WERI-Rb-1 (cell line): Measurements from ENCODE around the gene C1orf198.

Experiments
- DNase-seq: peaks from one replicate; pipeline ENCODE4 v3.0.0-alpha.2; 2020
- H3K27ac ChIP-seq: fragments of 250-450 bp; sonication (Bioruptor Pico); 2 replicates; pipeline ENCODE4 v1.5.1; 2020; ENCODE audit warnings: mild to moderate bottlenecking, moderate library complexity
- H3K27me3 ChIP-seq: fragments of 250-450 bp; sonication (Bioruptor Pico); 2 replicates; pipeline ENCODE4 v1.5.1; 2021; ENCODE audit warnings: mild to moderate bottlenecking, low read depth, moderate library complexity; ENCODE audit not compliant: insufficient read depth, severe bottlenecking
- H3K36me3 ChIP-seq: fragments of 250-450 bp; sonication (Bioruptor Pico); 2 replicates; pipeline ENCODE4 v1.5.1; 2020; ENCODE audit warnings: mild to moderate bottlenecking, moderate library complexity
- H3K4me3 ChIP-seq: 2 replicates; pipeline ENCODE4 v1.5.1; 2011; ENCODE audit warnings: low read depth, mild to moderate bottlenecking, control low read depth, low read length
- H3K9me3 ChIP-seq: fragments of 250-450 bp; sonication (Bioruptor Pico); 2 replicates; pipeline ENCODE4 v1.5.1; 2021; ENCODE audit warnings: mild to moderate bottlenecking, moderate library complexity; ENCODE audit not compliant: severe bottlenecking
- TF ChIP-seq, protein P1 (sequence below): IDR thresholded peaks from 2 replicates; pipeline ENCODE4 v1.5.1; 2011; ENCODE audit warnings: low read depth, mild to moderate bottlenecking, control low read depth, inconsistent platforms, low read length

The C1orf198 gene

DNA sequence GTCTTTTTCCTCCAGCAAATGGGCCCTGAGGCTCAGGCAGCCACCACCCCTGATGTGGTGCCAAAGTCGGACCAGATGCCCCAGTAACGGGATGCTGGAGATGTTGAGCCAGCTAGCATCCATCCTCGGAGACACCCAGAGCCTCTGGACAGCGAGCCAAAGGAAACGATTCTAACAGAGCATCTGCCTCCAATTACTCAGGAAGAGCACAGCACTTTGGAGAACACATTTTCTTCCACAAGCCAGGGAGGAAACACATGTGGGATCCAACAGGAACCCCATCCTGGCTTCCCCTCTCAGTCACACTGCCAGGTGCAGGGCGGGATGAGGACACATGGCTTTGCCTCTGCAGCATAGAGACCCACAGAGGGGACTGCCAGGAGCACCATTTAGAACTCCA lies 44.9 kb downstream of the C1orf198 start:
- no peaks in the 10 kb centered on the region for H3K9me3 ChIP-seq
- H3K27me3 ChIP-seq: no peaks in the 10 kb centered on the region
- H3K27ac ChIP-seq: no peak overlapping the region
- H3K4me3 ChIP-seq: no peak overlapping the region
- TF ChIP-seq, protein P1, sequence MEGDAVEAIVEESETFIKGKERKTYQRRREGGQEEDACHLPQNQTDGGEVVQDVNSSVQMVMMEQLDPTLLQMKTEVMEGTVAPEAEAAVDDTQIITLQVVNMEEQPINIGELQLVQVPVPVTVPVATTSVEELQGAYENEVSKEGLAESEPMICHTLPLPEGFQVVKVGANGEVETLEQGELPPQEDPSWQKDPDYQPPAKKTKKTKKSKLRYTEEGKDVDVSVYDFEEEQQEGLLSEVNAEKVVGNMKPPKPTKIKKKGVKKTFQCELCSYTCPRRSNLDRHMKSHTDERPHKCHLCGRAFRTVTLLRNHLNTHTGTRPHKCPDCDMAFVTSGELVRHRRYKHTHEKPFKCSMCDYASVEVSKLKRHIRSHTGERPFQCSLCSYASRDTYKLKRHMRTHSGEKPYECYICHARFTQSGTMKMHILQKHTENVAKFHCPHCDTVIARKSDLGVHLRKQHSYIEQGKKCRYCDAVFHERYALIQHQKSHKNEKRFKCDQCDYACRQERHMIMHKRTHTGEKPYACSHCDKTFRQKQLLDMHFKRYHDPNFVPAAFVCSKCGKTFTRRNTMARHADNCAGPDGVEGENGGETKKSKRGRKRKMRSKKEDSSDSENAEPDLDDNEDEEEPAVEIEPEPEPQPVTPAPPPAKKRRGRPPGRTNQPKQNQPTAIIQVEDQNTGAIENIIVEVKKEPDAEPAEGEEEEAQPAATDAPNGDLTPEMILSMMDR: no peak
- no peaks in the 10 kb centered on the region for H3K36me3 ChIP-seq
- no peak for DNase-seq

DNA sequence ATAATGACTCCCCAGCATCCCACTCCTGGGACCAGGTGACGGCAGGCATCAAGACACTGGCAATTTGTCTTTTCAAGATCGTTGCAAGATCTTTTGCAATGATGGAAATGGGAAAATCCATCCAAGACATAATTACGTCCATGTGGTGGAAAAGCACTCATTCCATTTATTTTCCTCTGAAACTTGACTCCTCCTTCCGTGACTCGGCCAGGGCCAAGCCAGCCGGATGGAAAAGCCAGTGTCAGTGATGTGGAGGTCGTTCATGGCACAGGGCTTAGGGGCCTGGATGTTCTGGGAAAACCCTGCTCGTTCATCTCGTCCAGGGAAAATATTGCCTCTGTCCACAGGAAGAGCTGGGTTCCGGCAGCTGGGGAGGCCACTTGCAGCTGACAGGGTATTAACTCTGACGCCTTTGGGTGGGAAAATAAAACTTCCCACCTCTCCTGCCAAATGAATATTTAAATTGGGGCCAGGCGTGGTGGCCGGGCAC lies 46.2 kb downstream of the C1orf198 start:
- no peak overlapping the region for H3K27ac ChIP-seq
- no peak overlapping the region for H3K4me3 ChIP-seq
- DNase-seq: no peak
- TF ChIP-seq, protein P1: no peak
- no peaks in the 10 kb centered on the region for H3K9me3 ChIP-seq
- H3K27me3 ChIP-seq: no peaks in the 10 kb centered on the region
- H3K36me3 ChIP-seq: no peaks in the 10 kb centered on the region

DNA sequence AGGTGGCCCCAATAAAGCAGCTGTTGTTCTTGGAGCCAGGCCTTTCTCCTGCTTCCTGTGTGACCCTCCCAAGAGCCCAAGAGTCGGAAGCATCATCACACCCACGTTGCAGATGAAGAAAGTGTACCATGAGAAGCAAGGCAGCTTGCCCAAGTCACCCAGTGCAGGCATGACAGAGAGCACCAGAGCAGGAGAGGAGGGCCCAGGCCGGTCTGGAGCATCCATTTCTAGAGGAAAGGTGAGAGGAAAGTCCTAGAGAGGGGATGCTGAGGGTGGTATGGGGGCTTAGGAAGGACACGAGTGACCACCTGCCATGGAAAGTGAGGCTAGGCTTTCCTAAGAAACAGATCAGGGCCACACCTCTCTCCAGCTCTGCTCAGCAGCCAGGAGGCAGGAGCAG lies 47.0 kb downstream of the C1orf198 start:
- H3K36me3 ChIP-seq: no peaks in the 10 kb centered on the region
- no peaks in the 10 kb centered on the region for H3K27me3 ChIP-seq
- no peak overlapping the region for H3K27ac ChIP-seq
- no peaks in the 10 kb centered on the region for H3K9me3 ChIP-seq
- H3K4me3 ChIP-seq: no peak overlapping the region
- no peak for DNase-seq
- TF ChIP-seq, protein P1: no peak

DNA sequence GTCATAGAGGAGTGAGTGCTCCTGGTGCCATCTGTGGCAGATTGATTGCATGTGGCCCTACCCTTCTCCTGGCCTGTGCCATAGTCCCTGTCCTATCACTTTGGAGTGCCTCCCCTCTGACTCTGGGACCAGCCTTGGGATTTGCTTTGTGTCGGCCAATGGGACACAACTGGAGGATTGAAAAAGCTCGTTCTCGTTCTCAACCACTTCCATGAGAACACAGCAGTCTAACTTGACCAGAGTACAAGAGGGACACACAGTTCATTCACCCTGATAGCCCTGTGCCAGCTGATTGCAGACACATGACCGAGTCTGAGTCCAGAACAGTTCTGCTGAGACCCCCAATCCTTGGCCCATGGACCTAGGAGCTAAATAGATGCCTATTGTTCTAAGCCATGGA lies 47.8 kb downstream of the C1orf198 start:
- TF ChIP-seq, protein P1: no peak
- H3K9me3 ChIP-seq: no peaks in the 10 kb centered on the region

DNA sequence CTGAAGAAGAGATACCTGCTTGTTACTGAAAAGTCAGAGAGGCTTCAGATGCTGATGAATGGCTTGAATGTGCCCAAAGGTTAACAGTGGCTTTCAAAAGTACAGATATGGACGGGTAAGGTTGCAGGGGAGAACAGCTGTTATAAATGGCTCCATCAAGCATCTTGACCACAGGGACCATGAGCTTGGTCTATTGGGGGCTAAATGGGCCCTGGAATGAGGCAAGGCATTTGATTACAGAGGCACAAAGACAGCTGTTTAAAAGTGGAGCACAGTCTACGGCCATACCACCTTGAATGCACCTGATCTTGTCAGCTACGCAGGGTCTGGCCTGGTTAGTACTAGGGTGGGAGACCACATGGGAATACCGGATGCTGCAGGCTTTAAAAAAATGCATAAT lies 48.3 kb downstream of the C1orf198 start:
- Histone ChIP-seq H3K4me3 (no peak overlapping the region), H3K27ac (no peak overlapping the region), H3K27me3 (no peaks in the 10 kb centered on the region), H3K36me3 (no peaks in the 10 kb centered on the region), H3K9me3 (no peaks in the 10 kb centered on the region)
- TF ChIP-seq, protein P1: no peak
- DNase-seq: no peak

More for the DNA sequence above, 47.8 kb downstream of the C1orf198 start:
- H3K27me3 ChIP-seq: no peaks in the 10 kb centered on the region
- no peak for DNase-seq
- H3K4me3 ChIP-seq: no peak overlapping the region
- H3K36me3 ChIP-seq: no peaks in the 10 kb centered on the region
- no peak overlapping the region for H3K27ac ChIP-seq

DNA sequence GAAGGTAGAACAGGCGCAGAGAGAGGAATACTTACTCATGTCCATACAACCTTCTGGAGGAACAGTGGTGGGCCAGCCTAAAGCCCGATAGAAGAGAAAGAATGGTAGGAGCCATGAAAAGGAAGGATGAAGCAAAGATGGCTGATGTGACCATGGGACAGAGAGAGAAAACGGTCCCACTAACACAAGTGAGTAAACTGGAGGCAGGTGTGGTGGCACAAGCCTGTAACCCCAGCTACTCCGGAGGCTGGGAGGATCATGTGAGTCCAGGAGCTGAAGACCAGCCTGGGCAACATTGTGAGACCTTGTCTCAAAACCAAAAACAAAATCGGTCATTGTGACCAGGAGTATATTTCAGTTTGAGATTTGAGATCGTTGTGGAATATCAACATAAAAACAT lies 49.4 kb downstream of the C1orf198 start:
- H3K36me3 ChIP-seq: no peaks in the 10 kb centered on the region
- H3K9me3 ChIP-seq: no peaks in the 10 kb centered on the region
- no peak overlapping the region for H3K27ac ChIP-seq
- no peak overlapping the region for H3K4me3 ChIP-seq
- H3K27me3 ChIP-seq: no peaks in the 10 kb centered on the region
- no peak for DNase-seq
- TF ChIP-seq, protein P1: no peak
